Measurements from ENCODE around the gene SYP.
"Not testable (repeated sequence)": the region's sequence is repeated elsewhere in the genome, so short reads cannot be mapped to it uniquely, and the experiment has no call there.

SYP gene

GRCh38 chrX:49155900-49156837 lies 43.8 kb downstream of the SYP start:
- no peaks in the 10 kb centered on the region for H3K9me2 ChIP-seq (replicated peaks; ENCODE audit: insufficient read depth, low read length)
- H3K4me2 ChIP-seq (ENCODE audit: low read depth, low read length, poor library complexity, severe bottlenecking), result peak overlapping the region; percentile 63
- H3K9me3 ChIP-seq (ENCODE audit: insufficient read depth, low read length), result no peaks in the 10 kb centered on the region
- H3K79me2 ChIP-seq (ENCODE audit: insufficient read depth, low read length), result no peaks in the 10 kb centered on the region
- peak overlapping the region; percentile 66 for H3K27ac ChIP-seq (ENCODE audit: low read depth, low read length)
- H3K4me3 ChIP-seq (ENCODE audit: insufficient read depth, low read length, poor library complexity, severe bottlenecking), result peak overlapping the region; percentile 59
- H2AFZ ChIP-seq (ENCODE audit: low read depth, low read length, severe bottlenecking), result peak overlapping the region; percentile 91
- H3K36me3 ChIP-seq (ENCODE audit: low read length), result no peaks in the 10 kb centered on the region
- no peaks in the 10 kb centered on the region for H3F3A ChIP-seq (ENCODE audit: insufficient read depth)
- peak overlapping the region; percentile 56 for H3K9ac ChIP-seq (ENCODE audit: low read length)
- H4K20me1 ChIP-seq (ENCODE audit: low read depth, low read length), result no peaks in the 10 kb centered on the region
- H3K27me3 ChIP-seq (ENCODE audit: low read length), result no peaks in the 10 kb centered on the region
- TF ChIP-seq CTCF (IDR thresholded peaks at IDR 0.05; ENCODE audit: insufficient read depth, low read length, poor library complexity, severe bottlenecking) (peak; percentile 45), EZH2phosphoT487 (conservative IDR thresholded peaks at IDR 0.05; ENCODE audit: low read length) (no peak)

GRCh38 chrX:49155243-49155899 lies 44.6 kb downstream of the SYP start:
- Histone ChIP-seq H3K9me2 (replicated peaks; ENCODE audit: insufficient read depth, low read length) (no peaks in the 10 kb centered on the region), H2AFZ (ENCODE audit: low read depth, low read length, severe bottlenecking) (peak overlapping the region; percentile 43), H4K20me1 (ENCODE audit: low read depth, low read length) (no peaks in the 10 kb centered on the region), H3F3A (ENCODE audit: insufficient read depth) (no peaks in the 10 kb centered on the region), H3K9ac (ENCODE audit: low read length) (peak overlapping the region; percentile 56), H3K27ac (ENCODE audit: low read depth, low read length) (peak overlapping the region; percentile 66; the same call in 1 of the 2 replicates), H3K27me3 (ENCODE audit: low read length) (no peaks in the 10 kb centered on the region), H3K4me2 (ENCODE audit: low read depth, low read length, poor library complexity, severe bottlenecking) (peak overlapping the region; percentile 63), H3K4me3 (ENCODE audit: insufficient read depth, low read length, poor library complexity, severe bottlenecking) (peak overlapping the region; percentile 59), H3K79me2 (ENCODE audit: insufficient read depth, low read length) (no peaks in the 10 kb centered on the region), H3K9me3 (ENCODE audit: insufficient read depth, low read length) (no peaks in the 10 kb centered on the region), H3K36me3 (ENCODE audit: low read length) (no peaks in the 10 kb centered on the region)
- TF ChIP-seq CTCF (IDR thresholded peaks at IDR 0.05; ENCODE audit: insufficient read depth, low read length, poor library complexity, severe bottlenecking), result no peak
- no peak for TF ChIP-seq EZH2phosphoT487 (conservative IDR thresholded peaks at IDR 0.05; ENCODE audit: low read length)

- H4K20me1 ChIP-seq (ENCODE audit: low read depth, low read length), result no peaks in the 10 kb centered on the region
- no peak overlapping the region for H3K4me2 ChIP-seq (ENCODE audit: low read depth, low read length, poor library complexity, severe bottlenecking)
- H3K79me2 ChIP-seq (ENCODE audit: insufficient read depth, low read length), result no peaks in the 10 kb centered on the region
- H3K9me3 ChIP-seq (ENCODE audit: insufficient read depth, low read length), result no peaks in the 10 kb centered on the region
- H3K27ac ChIP-seq (ENCODE audit: low read depth, low read length), result no peak overlapping the region
- TF ChIP-seq CTCF (IDR thresholded peaks at IDR 0.05; ENCODE audit: insufficient read depth, low read length, poor library complexity, severe bottlenecking) (no peak), EZH2phosphoT487 (conservative IDR thresholded peaks at IDR 0.05; ENCODE audit: low read length) (no peak)
- no peak overlapping the region for H3K4me3 ChIP-seq (ENCODE audit: insufficient read depth, low read length, poor library complexity, severe bottlenecking)
- no peaks in the 10 kb centered on the region for H3K9me2 ChIP-seq (replicated peaks; ENCODE audit: insufficient read depth, low read length)
- no peaks in the 10 kb centered on the region for H3K27me3 ChIP-seq (ENCODE audit: low read length)
- no peak overlapping the region for H2AFZ ChIP-seq (ENCODE audit: low read depth, low read length, severe bottlenecking)
- no peaks in the 10 kb centered on the region for H3F3A ChIP-seq (ENCODE audit: insufficient read depth)
- no peaks in the 10 kb centered on the region for H3K36me3 ChIP-seq (ENCODE audit: low read length)
- H3K9ac ChIP-seq (ENCODE audit: low read length), result no peak overlapping the region
These were observed 46.5 kb downstream of the SYP start for GRCh38 chrX:49153467-49153866.

DNA sequence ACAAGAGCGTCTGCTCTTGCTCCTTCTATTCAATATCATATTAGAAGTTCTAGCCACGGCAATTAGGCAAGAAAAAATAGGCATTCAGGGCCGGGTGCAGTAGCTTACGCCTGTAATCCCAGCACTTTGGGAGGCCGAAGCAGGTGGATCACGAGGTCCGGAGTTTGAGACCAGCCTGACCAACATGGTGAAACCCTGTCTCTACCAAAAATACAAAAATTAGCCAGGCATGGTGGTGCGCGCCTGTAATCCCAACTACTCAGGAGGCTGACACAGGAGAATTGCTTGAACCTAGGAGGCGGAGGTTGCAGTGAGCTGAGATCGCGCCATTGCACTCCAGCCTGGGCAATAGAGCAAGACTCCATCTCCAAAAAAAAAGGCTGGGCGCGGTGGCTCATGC lies 50.7 kb downstream of the SYP start:
- H3F3A ChIP-seq (ENCODE audit: insufficient read depth); H3K27me3 ChIP-seq (ENCODE audit: low read length); H3K9ac ChIP-seq (ENCODE audit: low read length); H2AFZ ChIP-seq (ENCODE audit: low read depth, low read length, severe bottlenecking); H3K9me3 ChIP-seq (ENCODE audit: insufficient read depth, low read length); H3K9me2 ChIP-seq (replicated peaks; ENCODE audit: insufficient read depth, low read length); H3K79me2 ChIP-seq (ENCODE audit: insufficient read depth, low read length); H3K27ac ChIP-seq (ENCODE audit: low read depth, low read length); H3K36me3 ChIP-seq (ENCODE audit: low read length); H3K4me2 ChIP-seq (ENCODE audit: low read depth, low read length, poor library complexity, severe bottlenecking); H4K20me1 ChIP-seq (ENCODE audit: low read depth, low read length); H3K4me3 ChIP-seq (ENCODE audit: insufficient read depth, low read length, poor library complexity, severe bottlenecking): not testable (repeated sequence)

- H3K36me3 ChIP-seq (ENCODE audit: low read length); H3K9ac ChIP-seq (ENCODE audit: low read length); H3K9me3 ChIP-seq (ENCODE audit: insufficient read depth, low read length); H3F3A ChIP-seq (ENCODE audit: insufficient read depth); H2AFZ ChIP-seq (ENCODE audit: low read depth, low read length, severe bottlenecking); H3K79me2 ChIP-seq (ENCODE audit: insufficient read depth, low read length); H3K9me2 ChIP-seq (replicated peaks; ENCODE audit: insufficient read depth, low read length); H3K27ac ChIP-seq (ENCODE audit: low read depth, low read length); H3K4me2 ChIP-seq (ENCODE audit: low read depth, low read length, poor library complexity, severe bottlenecking); H3K4me3 ChIP-seq (ENCODE audit: insufficient read depth, low read length, poor library complexity, severe bottlenecking); H3K27me3 ChIP-seq (ENCODE audit: low read length); H4K20me1 ChIP-seq (ENCODE audit: low read depth, low read length): not testable (repeated sequence)
These were observed 51.4 kb downstream of the SYP start for GRCh38 chrX:49148390-49149100.

Data from SU-DHL-6 (cell line).